Activated naive CD4-positive, alpha-beta T cell treated with anti-CD3 and anti-CD28 coated beads, Interleukin-2, amount 50 U/mL, for 72 hours (primary cell): ENCODE results near the gene SUSD3. TPM values are rescaled to one million over a fixed set of nuclear protein-coding genes. Genes with fewer than 3 reads are reported as not detected.
A peak's percentile ranks its signal among the peaks of the same experiment; 100 is the strongest.

Source experiments
- ATAC-seq, 2 donors: fragments of 150-1000 bp; cut with Tn5 transposase; 2 replicates each; pipeline ENCODE4 v1.10.0; 2021; ENCODE audit warnings: mild to moderate bottlenecking in 2 of 2, moderate library complexity in 2 of 2
- DNase-seq, 2 donors: peaks; one replicate each; pipeline ENCODE4 v3.0.0; 2021 to 2022; ENCODE audit warnings: low spot score in 2 of 2
- H3K27ac Mint-ChIP-seq, 2 donors: one replicate each; pipeline ENCODE4 v1.8.0; 2022; ENCODE audit warnings: mild to moderate bottlenecking in 2 of 2, mixed read lengths in 2 of 2
- H3K36me3 Mint-ChIP-seq, 2 donors: one replicate each; pipeline ENCODE4 v1.8.0; 2022; ENCODE audit warnings: mixed read lengths in 2 of 2
- H3K9me3 Mint-ChIP-seq, 2 donors: one replicate each; pipeline ENCODE4 v1.8.0; 2022; ENCODE audit warnings: mixed read lengths in 2 of 2
- total RNA-seq, 2 donors: library from RNA; stranded (reverse); gene quantifications; one replicate each; pipeline ENCODE4 v1.2.3, GENCODE V29; 2022

Gene SUSD3
- total RNA-seq, 2 donors from 2014 or later = 70.7 to 81.9 TPM

DNA sequence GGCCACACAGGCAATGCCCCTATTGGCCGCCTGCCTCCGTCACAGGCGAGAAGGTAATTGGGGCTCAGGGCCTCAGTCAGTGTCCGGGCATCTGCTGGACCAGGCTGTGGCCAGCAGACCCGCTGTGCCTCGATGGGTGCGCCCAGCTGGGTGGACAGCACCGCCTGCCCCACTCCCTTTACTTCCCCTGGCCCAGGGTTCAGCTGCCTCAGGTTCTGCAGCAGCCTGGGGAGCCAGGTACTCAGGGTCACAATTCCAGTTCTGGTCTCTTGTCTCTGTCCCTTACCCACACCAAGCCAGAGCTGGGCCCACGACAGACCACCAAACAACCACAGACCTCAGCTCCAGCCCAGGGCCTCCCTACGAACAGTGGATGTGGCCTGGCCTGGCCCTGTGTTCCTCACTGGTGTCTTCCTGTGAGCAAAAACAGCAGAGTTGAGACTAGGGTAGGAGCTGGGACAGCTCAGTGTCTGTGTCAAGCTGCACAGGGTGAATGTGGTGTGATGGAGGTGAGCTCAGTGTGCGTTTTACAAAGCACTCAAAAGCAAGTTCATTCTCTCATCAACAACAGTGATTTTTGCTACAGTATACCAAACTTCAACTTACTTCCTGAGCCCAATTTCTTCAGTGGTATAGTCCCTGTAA is 33.4 kb upstream of the SUSD3 start:
- Mint-ChIP-seq H3K27ac (peak overlapping the region; percentile 86 to 95), H3K36me3 (peaks cover 7 to 22% of the 10 kb centered on the region in 2 donors), H3K9me3 (no peaks in the 10 kb centered on the region)
- ATAC-seq (no peak), DNase-seq (no peak)

DNA sequence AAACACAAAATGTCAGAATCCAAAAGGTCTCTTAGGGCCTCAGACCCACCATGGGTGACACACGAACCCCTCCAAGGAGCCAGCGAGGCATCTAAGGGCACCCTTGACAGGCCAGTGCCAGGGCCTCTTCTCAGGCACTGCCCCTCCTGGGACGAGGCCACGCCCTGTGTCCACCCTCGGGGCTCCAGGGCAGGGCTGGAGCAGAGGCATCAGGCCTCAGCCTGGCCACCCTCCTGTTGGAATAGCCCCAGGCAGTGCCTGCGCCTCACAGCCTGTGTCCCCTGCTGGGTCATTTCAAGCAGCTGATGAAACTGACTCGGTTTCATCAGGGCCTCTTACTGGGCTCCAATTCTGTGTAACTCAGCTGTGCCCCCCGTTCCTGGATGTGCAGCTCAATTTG is 32.8 kb upstream of the SUSD3 start:
- Mint-ChIP-seq H3K27ac (peak overlapping the region; percentile 86 to 95), H3K9me3 (no peaks in the 10 kb centered on the region), H3K36me3 (peaks cover 7 to 22% of the 10 kb centered on the region in 2 donors)
- DNase-seq = no peak
- no peak for ATAC-seq

DNA sequence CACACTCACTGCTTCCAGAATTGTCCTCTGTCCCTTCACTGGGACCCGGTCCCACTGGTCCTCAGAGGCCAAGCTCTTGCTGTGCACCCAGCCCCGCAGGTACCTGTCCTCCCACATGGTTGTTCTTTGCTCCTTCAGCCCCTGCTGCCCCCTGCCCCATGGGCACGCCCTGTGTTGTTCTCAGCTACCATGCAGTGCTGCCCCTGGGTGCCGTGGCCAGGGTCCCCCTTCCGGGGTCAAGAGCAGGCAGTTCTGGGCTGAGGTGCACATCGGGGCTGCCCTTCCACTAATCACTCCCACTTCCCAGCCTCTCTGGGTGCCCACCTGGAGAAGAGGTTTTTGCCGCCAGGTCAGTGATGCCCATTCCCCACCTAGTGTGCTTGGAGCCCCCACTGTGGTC is 31.9 kb upstream of the SUSD3 start:
- no peak for DNase-seq
- H3K27ac Mint-ChIP-seq = peak overlapping the region; percentile 14 to 86
- no peak for ATAC-seq
- no peaks in the 10 kb centered on the region for H3K9me3 Mint-ChIP-seq
- H3K36me3 Mint-ChIP-seq = peaks cover 10 to 25% of the 10 kb centered on the region in 2 donors

DNA sequence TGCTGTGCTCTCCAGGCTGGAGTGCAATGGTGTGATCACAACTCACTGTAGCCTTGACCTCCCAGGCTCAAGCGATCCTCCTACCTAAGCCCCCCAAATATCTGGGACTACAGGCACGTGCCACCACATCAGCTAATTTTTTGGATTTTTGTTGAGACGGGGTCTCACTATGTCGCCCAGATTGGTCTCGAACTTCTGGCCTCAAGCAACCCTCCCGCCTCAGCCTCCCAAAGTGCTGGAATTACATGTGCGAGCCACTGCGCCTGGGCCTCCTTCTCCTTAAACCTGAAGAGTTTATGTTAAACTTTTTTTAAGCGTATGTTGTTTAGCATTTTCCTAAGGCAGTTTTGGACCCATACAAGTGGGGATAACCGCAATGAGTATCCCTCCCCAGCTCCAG is 30.8 kb upstream of the SUSD3 start:
- H3K36me3 Mint-ChIP-seq = peaks cover 11 to 20% of the 10 kb centered on the region in 2 donors

DNA sequence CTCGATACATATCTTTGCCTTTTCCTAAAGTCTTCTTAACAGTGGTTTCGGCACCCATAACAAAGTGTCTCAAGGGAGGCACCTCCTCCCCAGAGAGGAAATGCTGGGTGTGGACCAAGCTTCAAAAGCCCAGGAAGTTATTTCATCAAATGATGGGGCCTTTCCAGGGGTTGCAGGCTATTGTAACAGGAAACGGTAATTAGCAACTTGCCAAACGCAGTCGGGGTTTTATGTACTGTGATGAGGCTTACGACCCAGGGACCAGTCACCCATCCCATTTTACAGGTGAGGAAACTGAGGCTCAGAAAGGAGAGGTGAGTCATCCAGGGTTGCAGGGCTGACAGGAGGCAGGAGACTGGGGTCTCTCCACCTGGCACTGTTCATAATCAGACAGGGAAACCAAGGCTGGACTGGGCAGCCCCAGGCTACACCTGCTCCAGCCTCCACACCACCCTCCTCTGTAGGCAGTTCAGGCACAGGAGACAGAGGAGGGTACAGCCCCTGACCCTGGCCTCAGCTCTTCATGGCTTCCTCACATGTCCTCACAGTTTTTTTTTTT is 30.0 kb upstream of the SUSD3 start:
- H3K36me3 Mint-ChIP-seq = peaks cover 11 to 15% of the 10 kb centered on the region in 2 donors
- H3K27ac Mint-ChIP-seq = peak overlapping the region; percentile 86 to 98
- no peaks in the 10 kb centered on the region for H3K9me3 Mint-ChIP-seq
- DNase-seq = peak; percentile 44 to 80
- ATAC-seq = peak; percentile 76 to 84

More for the DNA sequence above, 30.8 kb upstream of the SUSD3 start:
- ATAC-seq (no peak), DNase-seq (no peak)
- Mint-ChIP-seq H3K9me3 (no peaks in the 10 kb centered on the region), H3K27ac (peak overlapping the region; percentile 86 to 98)

DNA sequence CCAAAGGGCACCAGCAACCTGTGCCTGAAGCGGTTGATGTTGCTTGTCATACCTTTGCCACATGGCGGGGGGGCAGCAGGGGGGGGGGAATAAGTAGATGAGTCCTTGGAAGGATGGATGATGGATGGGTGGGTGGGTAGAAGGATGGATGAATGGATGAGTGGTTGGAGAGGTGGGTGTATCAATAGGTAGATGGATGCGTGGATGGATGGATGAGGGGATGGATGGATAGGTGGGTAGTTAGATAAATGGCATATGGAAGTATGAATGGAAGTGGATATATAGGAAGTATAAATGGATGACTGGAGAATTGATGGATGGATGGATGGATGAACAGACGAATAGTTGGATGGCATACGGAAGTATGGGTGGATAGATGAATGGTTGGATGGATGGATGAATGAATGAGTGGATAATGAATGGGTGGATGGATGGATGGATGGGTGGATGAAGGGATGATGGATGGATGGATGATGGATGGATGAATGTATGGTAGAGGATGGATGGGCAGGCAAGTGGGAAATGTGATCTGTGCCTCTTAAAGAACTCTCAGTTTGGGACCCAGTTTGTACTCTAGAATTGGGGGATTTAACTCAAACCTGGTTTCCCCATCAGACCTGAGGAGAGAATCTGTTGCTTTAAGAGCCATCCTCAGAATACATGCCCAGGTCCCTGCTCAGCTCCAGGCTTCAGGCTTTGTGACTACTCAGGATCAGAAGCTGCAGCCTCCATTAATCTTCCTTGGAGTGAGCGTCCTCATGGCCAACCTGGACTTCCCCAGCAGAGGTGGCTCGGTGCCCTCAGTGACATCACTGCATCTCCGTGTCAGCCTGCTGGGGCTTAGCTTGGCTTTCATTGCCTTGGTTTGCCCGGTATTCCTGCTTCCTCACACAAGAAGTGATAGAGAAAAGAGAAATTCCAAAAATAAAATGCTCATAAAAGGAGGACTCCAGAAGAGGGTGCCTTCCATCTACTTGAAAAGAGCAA is 27.6 kb upstream of the SUSD3 start:
- Mint-ChIP-seq H3K27ac (peak overlapping the region; percentile 53 to 68), H3K9me3 (no peaks in the 10 kb centered on the region), H3K36me3 (peaks cover 11 to 15% of the 10 kb centered on the region in 2 donors)
- DNase-seq = no peak
- no peak for ATAC-seq

DNA sequence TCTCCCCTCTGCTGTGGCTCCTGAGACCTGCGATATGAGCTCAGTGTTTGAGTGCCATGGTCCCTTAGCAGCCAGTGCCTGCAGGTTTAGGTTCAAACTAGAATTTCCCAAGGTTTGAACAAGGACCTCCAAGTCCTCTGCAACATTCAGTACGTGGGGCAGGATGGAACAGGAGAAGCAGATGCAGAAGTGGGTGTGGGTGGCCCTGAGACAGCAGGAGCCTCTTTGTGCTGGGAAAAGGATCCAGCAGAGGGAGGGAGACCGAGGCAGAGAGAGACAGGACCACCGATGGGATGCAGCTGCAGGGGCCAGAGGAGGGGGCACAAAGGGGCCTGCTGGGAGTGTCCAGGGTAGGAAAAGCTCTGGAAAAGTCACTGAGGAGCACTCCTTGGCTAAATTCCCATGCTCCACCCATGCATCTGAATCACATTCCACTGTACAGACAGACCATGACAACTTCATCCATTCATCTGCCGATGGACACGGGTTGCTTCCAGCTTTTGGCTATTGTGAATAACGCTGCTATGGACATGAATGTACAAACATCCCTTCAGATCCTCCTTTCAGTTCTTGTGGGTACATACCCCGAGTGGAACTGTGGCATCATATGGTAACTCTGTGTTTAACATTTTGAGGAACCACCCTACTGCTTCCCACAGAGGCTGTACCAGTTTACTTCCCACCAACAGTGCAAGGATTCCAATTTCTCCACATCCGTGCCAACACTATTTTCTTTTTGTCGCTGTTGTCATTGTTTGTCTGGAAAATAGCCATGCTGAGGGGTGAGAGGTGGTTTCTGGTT is 26.7 kb upstream of the SUSD3 start:
- Mint-ChIP-seq H3K27ac (peak overlapping the region; percentile 53 to 68), H3K36me3 (peaks cover 11 to 15% of the 10 kb centered on the region in 2 donors), H3K9me3 (no peaks in the 10 kb centered on the region)
- ATAC-seq (no peak), DNase-seq (no peak)

DNA sequence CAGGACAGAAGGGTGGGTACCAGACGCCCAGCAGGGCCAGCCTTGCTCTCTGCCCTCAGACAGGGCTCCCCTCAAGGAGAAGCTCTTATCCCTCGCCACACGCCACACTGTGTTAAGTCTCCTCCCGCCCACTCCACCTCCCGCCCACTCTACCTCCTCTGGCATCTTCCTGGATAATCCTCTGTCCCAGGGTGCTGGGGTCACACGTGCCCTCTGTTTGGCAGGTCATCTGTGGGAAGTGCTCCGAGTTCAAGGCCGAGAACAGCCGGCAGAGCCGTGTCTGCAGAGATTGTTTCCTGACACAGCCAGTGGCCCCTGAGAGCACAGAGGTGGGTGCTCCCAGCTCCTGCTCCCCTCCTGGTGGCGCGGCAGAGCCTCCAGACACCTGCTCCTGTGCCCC is 26.0 kb upstream of the SUSD3 start:
- no peaks in the 10 kb centered on the region for H3K9me3 Mint-ChIP-seq
- H3K36me3 Mint-ChIP-seq = peaks cover 11 to 12% of the 10 kb centered on the region in 2 donors
- H3K27ac Mint-ChIP-seq = peak overlapping the region; percentile 53 to 68
- DNase-seq (no peak), ATAC-seq (no peak)

DNA sequence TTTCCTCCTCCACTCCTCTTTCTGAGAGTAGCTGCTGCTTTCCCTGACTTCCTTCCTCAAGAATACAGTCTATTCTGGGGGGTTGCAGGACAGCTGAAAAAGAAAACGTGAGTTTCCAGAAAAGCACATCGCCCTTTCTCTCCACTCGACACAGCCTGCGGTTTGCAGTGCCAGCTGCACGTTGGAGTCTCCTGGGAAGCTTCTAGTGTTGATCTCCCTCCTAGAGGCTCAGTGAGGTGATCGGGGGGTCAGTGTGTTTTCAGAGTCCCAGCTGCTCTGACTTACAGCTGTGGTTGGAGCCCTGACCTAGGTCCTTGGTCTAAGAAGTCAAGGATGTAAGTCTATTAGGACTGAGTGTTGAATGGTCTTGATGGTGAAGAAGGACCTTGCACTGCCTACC is 25.0 kb upstream of the SUSD3 start:
- peaks cover 10 to 11% of the 10 kb centered on the region in 2 donors for H3K36me3 Mint-ChIP-seq
- peak overlapping the region; percentile 53 to 97 for H3K27ac Mint-ChIP-seq
- no peaks in the 10 kb centered on the region for H3K9me3 Mint-ChIP-seq
- ATAC-seq (no peak), DNase-seq (no peak)

DNA sequence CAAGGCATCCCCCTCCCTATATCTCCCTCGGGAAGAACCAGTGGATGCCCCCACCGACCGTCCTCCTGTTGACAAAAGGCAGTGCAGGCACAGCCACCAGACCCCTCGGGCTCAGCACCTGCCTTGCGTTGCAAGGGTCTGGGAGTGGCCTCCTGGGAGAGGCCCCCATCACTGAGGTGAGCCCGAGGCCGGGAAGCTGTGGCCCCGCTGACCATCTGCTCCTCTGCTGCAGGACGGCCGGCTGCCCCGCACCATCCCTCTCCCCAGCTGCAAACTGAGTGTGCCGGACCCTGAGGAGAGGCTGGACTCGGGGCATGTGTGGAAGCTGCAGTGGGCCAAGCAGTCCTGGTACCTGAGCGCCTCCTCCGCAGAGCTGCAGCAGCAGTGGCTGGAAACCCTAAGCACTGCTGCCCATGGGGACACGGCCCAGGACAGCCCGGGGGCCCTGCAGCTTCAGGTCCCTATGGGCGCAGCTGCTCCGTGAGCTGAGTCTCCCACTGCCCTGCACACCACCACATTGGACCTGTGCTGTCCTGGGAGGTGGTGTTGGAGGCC is 23.3 kb upstream of the SUSD3 start:
- Mint-ChIP-seq H3K36me3 (peaks cover 4 to 5% of the 10 kb centered on the region in 2 donors), H3K27ac (peak overlapping the region; percentile 36 to 83), H3K9me3 (no peaks in the 10 kb centered on the region)
- DNase-seq (no peak), ATAC-seq (no peak)

DNA sequence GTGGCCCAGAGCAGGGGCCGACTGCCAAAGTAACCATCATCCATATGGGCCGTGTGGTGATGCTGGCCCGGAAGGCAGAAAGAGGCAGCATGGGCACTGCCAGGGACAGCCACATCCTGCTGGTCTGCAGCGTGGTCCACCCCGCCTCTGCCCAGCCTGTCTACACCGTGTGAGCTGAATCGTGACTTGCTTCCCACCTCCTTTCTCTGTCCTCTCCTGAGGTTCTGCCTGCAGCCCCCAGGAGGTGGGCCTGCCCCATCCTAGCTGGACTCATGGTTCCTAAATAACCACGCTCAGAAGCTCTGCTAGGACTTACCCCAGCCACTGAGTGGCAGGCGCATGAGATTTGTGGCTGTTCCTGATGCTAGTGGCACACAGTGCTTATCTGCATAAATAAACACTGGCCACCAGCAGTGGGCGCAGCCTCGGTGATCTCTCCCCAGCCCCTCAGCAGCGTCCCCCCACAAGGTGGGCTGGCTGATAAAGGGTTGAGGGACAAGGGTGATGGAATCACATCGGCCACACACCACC is 22.6 kb upstream of the SUSD3 start:
- ATAC-seq (no peak), DNase-seq (no peak)
- Mint-ChIP-seq H3K36me3 (peaks cover 4 to 5% of the 10 kb centered on the region in 2 donors), H3K27ac (peak overlapping the region in 1 of 2 donors; percentile 83), H3K9me3 (no peaks in the 10 kb centered on the region)

DNA sequence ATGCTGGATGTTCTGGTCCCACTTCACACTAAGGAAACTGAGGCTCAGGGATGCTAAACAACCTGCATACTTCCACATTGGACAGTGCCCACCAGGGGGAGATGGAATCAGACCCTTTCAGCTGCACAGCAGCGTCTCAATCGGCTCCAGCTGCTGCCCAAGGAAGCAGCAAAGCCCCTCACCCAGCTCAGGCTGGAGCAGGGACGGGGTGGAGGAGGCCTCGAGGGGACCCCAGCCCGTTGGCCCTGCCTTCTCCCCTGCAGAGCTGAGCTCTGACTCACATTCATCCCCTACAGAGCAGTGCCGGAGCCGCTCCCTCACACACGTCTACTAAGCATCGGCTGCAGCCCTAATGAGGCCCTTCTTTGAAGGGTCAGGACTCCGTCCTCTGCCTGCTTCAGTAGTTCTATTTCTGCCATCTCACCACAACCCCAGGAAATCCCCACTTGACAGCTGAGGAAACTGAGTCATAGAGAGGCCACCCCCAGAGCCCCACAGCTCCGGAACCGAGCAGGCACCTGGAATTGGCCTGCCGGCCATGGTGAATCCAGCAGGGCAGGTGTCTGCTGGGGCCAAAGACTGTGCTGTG is 21.5 kb upstream of the SUSD3 start:
- peak in 1 of 2 donors; percentile 67 for ATAC-seq
- no peak for DNase-seq
- Mint-ChIP-seq H3K9me3 (peaks cover 7 to 10% of the 10 kb centered on the region in 2 donors), H3K36me3 (peaks cover 0 to 7% of the 10 kb centered on the region in 2 donors), H3K27ac (peak overlapping the region; percentile 83 to 92)

DNA sequence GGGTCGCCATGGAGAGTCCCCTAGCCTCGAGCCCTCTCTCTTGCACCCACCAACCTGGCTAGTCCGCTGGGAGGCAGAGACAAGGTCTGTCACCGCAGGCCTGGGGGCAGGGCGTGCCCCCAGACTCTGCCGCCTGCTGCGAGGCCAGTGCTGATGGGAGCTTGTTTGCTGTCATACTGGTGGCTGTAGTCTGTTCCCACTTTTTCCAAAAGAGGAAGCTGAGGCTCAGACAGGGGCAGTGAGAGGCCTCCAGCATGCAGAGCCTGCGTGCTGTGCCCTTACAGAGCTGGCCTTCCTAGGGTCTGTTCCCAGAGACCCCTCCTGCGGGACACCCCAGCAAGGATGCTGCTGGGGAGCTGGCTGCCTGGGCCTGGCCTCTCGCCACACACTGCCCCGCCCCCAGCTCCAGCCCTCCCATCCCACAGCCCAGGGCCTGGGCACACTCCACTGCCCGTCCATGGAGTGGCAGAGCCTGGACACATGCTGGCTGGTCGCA is 21.0 kb upstream of the SUSD3 start:
- peaks cover 0 to 9% of the 10 kb centered on the region in 2 donors for H3K36me3 Mint-ChIP-seq
- ATAC-seq (peak in 1 of 2 donors; percentile 1), DNase-seq (no peak)
- peak overlapping the region; percentile 83 to 92 for H3K27ac Mint-ChIP-seq
- peaks cover 9 to 10% of the 10 kb centered on the region in 2 donors for H3K9me3 Mint-ChIP-seq

DNA sequence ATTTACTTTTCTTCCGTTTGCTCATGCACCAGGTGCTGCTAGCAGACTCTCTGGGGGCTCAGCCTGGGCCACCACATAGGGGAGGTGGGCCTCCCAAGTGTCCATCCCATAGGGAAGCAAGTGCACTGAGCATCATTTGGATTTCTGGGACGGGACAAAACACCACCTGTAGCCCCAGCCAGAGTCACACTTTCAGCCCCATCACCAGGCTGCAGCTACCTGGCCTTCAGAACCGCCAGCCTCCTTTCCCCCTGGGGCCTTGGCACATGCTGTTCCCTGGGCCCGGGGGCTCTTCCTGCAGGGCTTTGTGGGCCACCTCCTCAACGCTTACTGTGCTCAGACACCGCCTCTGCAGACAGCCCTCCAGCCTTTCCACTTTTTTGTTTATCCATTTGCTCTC is 19.6 kb upstream of the SUSD3 start:
- peaks cover 14 to 16% of the 10 kb centered on the region in 2 donors for H3K9me3 Mint-ChIP-seq
- no peak for DNase-seq
- no peak for ATAC-seq
- H3K27ac Mint-ChIP-seq = peak overlapping the region; percentile 47 to 66
- H3K36me3 Mint-ChIP-seq = peaks cover 0 to 20% of the 10 kb centered on the region in 2 donors

DNA sequence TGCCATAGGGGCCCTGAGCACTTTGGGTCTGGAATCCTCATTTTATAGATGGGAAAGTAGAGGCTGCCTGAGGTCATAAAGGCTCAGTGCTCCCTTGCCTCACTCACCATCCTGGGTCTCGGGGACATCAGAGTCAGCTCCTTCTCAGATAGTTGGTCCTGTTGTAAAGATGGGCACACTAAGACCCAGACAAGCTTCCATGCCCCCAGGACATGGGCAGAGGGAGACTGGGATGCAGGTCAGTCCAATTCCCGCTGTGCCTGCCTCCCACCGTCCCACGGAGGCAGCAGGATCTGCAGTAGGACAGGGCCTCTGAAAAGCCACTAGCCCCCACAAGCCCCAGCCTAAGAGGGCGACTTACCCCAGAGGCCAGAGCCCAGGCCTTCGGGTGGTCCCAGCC is 19.0 kb upstream of the SUSD3 start:
- H3K36me3 Mint-ChIP-seq = peaks cover 0 to 22% of the 10 kb centered on the region in 2 donors
- peaks cover 14 to 16% of the 10 kb centered on the region in 2 donors for H3K9me3 Mint-ChIP-seq
- peak overlapping the region; percentile 47 to 66 for H3K27ac Mint-ChIP-seq
- DNase-seq (no peak), ATAC-seq (no peak)
